Measurements from ENCODE around the gene CALML5. TPM values are rescaled to one million over a fixed set of nuclear protein-coding genes. Genes with fewer than 3 reads are reported as not detected.

Gene CALML5
- total and polyA plus RNA-seq, 4 donors = not detected

GRCh38 chr10:5525561-5526341 lies 26.4 kb upstream of the CALML5 start:
- no peak overlapping the region for H3K27ac ChIP-seq (ENCODE audit: low read depth in 1 of 2, low read length in 1 of 2)
- ATAC-seq (ENCODE audit: insufficient read depth, low FRiP score) (no peak), DNase-seq (peak in 1 of 3 donors; percentile 9)
- H3K4me1 ChIP-seq (ENCODE audit: control insufficient read depth in 5 of 5, insufficient read depth in 5 of 5, low read length in 5 of 5) = peaks cover 0 to 10% (median 0%) of the 10 kb centered on the region in 5 donors
- no peak for TF ChIP-seq CTCF (IDR thresholded peaks at IDR 0.05; ENCODE audit: control extremely low read depth, extremely low read depth)
- H3K27me3 ChIP-seq (ENCODE audit: control insufficient read depth in 3 of 3, insufficient read depth in 3 of 3, low read length in 2 of 3) = no peaks in the 10 kb centered on the region
- H3K9me3 ChIP-seq (ENCODE audit: control insufficient read depth in 4 of 4, insufficient read depth in 3 of 4, low read length in 3 of 4) = no peaks in the 10 kb centered on the region
- no peak overlapping the region for H3K9ac ChIP-seq (ENCODE audit: insufficient read depth in 1 of 2, low read length in 2 of 2)
- no peaks in the 10 kb centered on the region for H3K36me3 ChIP-seq (ENCODE audit: control insufficient read depth in 4 of 4, insufficient read depth in 4 of 4, low read length in 4 of 4)
- 86 to 93% methylated on average over 34 of the region's 34 CpGs for WGBS, 2 donors
- H3K4me3 ChIP-seq = no peak overlapping the region

GRCh38 chr10:5524641-5525560 lies 25.5 kb upstream of the CALML5 start, which contains the start of gene CALML3:
TSS of gene CALML3 (plus strand) at chr10:5524961. CDS start at chr10:5525086, 125 bp downstream.
- Histone ChIP-seq H3K27ac (ENCODE audit: low read depth in 1 of 2, low read length in 1 of 2) (no peak within 1 kb of the TSS), H3K27me3 (ENCODE audit: control insufficient read depth in 3 of 3, insufficient read depth in 3 of 3, low read length in 2 of 3) (no peaks in the 10 kb centered on the region), H3K4me1 (ENCODE audit: control insufficient read depth in 5 of 5, insufficient read depth in 5 of 5, low read length in 5 of 5) (peaks cover 0 to 10% (median 0%) of the 10 kb centered on the region in 5 donors), H3K9ac (ENCODE audit: insufficient read depth in 1 of 2, low read length in 2 of 2) (peak within 1 kb of the TSS in 1 of 2 donors; percentile 25), H3K36me3 (ENCODE audit: control insufficient read depth in 4 of 4, insufficient read depth in 4 of 4, low read length in 4 of 4) (no peaks in the 10 kb centered on the region), H3K4me3 (no peak within 1 kb of the TSS), H3K9me3 (ENCODE audit: control insufficient read depth in 4 of 4, insufficient read depth in 3 of 4, low read length in 3 of 4) (no peaks in the 10 kb centered on the region)
- no peak for TF ChIP-seq CTCF (IDR thresholded peaks at IDR 0.05; ENCODE audit: control extremely low read depth, extremely low read depth)
- 93 to 94% methylated on average over 64 of the region's 64 CpGs for WGBS, 2 donors
- DNase-seq (peak in 1 of 3 donors; percentile 13), ATAC-seq (ENCODE audit: insufficient read depth, low FRiP score) (no peak)

- H3K4me1 ChIP-seq (ENCODE audit: control insufficient read depth in 5 of 5, insufficient read depth in 5 of 5, low read length in 5 of 5) = peaks cover 0 to 7% (median 0%) of the 10 kb centered on the region in 5 donors
- H3K27me3 ChIP-seq (ENCODE audit: control insufficient read depth in 3 of 3, insufficient read depth in 3 of 3, low read length in 2 of 3) = no peaks in the 10 kb centered on the region
- 94 to 95% methylated on average over 11 of the region's 11 CpGs for WGBS, 2 donors
- H3K27ac ChIP-seq (ENCODE audit: low read depth in 1 of 2, low read length in 1 of 2) = no peak overlapping the region
- DNase-seq (peak in 1 of 3 donors; percentile 2), ATAC-seq (ENCODE audit: insufficient read depth, low FRiP score) (no peak)
- H3K9ac ChIP-seq (ENCODE audit: insufficient read depth in 1 of 2, low read length in 2 of 2) = no peak overlapping the region
- H3K36me3 ChIP-seq (ENCODE audit: control insufficient read depth in 4 of 4, insufficient read depth in 4 of 4, low read length in 4 of 4) = no peaks in the 10 kb centered on the region
- TF ChIP-seq CTCF (IDR thresholded peaks at IDR 0.05; ENCODE audit: control extremely low read depth, extremely low read depth) = no peak
- no peak overlapping the region for H3K4me3 ChIP-seq
- H3K9me3 ChIP-seq (ENCODE audit: control insufficient read depth in 4 of 4, insufficient read depth in 3 of 4, low read length in 3 of 4) = no peaks in the 10 kb centered on the region
Observed at GRCh38 chr10:5523796-5524574, 24.6 kb upstream of the CALML5 start.
